ENCODE data around the gene UCHL5.
A peak's percentile ranks its signal among the peaks of the same experiment; 100 is the strongest.

UCHL5 gene

GRCh38 chr1:193059282-193060114 lies at the start of gene UCHL5, which contains the start of gene RO60:
UCHL5 (minus strand) TSS chr1:193059360; CDS start chr1:193059260, 100 bp downstream.
RO60 (plus strand) TSS chr1:193059612; CDS start chr1:193069055, 9,443 bp downstream.
- peak; percentile 95 to 96 for DNase-seq

- DNase-seq: no peak
These were observed 49.3 kb upstream of the UCHL5 start for GRCh38 chr1:193108471-193108870.

- DNase-seq: no peak
These were observed 46.6 kb upstream of the UCHL5 start for GRCh38 chr1:193105821-193106177.

GRCh38 chr1:193104907-193105820 lies 46.0 kb upstream of the UCHL5 start, which contains the start of gene GLRX2:
GLRX2 (minus strand) TSS chr1:193105414; CDS start chr1:193105382, 32 bp downstream.
- DNase-seq: peak; percentile 57 to 71

GRCh38 chr1:193104502-193104906 lies 45.3 kb upstream of the UCHL5 start:
- DNase-seq: peak; percentile 14 to 17

GRCh38 chr1:193103759-193104501 lies 44.8 kb upstream of the UCHL5 start:
- DNase-seq: no peak

GRCh38 chr1:193102662-193103061 lies 43.5 kb upstream of the UCHL5 start:
- no peak for DNase-seq

- no peak for DNase-seq
These were observed 35.0 kb upstream of the UCHL5 start for GRCh38 chr1:193094112-193094511.

- DNase-seq: no peak
These were observed 31.7 kb upstream of the UCHL5 start for GRCh38 chr1:193090865-193091264.

GRCh38 chr1:193087893-193088292 lies 28.7 kb upstream of the UCHL5 start:
- DNase-seq: no peak

GRCh38 chr1:193086342-193086741 lies 27.2 kb upstream of the UCHL5 start:
- DNase-seq: no peak

GRCh38 chr1:193085263-193085662 lies 26.1 kb upstream of the UCHL5 start:
- DNase-seq: no peak

GRCh38 chr1:193083365-193084088 lies 24.4 kb upstream of the UCHL5 start:
- DNase-seq: no peak

GRCh38 chr1:193079187-193079586 lies 20.0 kb upstream of the UCHL5 start:
- DNase-seq: no peak

GRCh38 chr1:193077991-193078390 lies 18.8 kb upstream of the UCHL5 start:
- no peak for DNase-seq

GRCh38 chr1:193070942-193071341 lies 11.8 kb upstream of the UCHL5 start:
- DNase-seq: peak in 1 of 2 donors; percentile 21

GRCh38 chr1:193070386-193070753 lies 11.2 kb upstream of the UCHL5 start:
- peak in 1 of 2 donors; percentile 18 for DNase-seq

- peak; percentile 3 to 16 for DNase-seq
These were observed 10.7 kb upstream of the UCHL5 start for GRCh38 chr1:193069748-193070385.

- DNase-seq: no peak
These were observed 8.9 kb upstream of the UCHL5 start for GRCh38 chr1:193068013-193068412.

- no peak for DNase-seq
These were observed 7.4 kb upstream of the UCHL5 start for GRCh38 chr1:193066606-193067005.

- no peak for DNase-seq
These were observed 6.8 kb upstream of the UCHL5 start for GRCh38 chr1:193065954-193066353.
